Adipose tissue (tissue), 3 donors: Measurements from ENCODE around the gene GBP7. TPM values are rescaled to one million over a fixed set of nuclear protein-coding genes. Genes with fewer than 3 reads are reported as not detected.
"Not testable (repeated sequence)": the region's sequence is repeated elsewhere in the genome, so short reads cannot be mapped to it uniquely, and the experiment has no call there.

ENCODE experiments used
- H3K27ac ChIP-seq: one replicate; pipeline ENCODE4 v1.5.1; 2013; ENCODE audit warnings: low read depth, low read length
- WGBS, 3 donors: extraction: QIAGEN DNeasy Blood & Tissue Kit; methylation state at CpG; one replicate each; pipeline ENCODE4 v1.1.7; 2013; 5-methylcytosine and 5-hydroxymethylcytosine counted together
- polyA plus RNA-seq, 3 donors: library from polyadenylated mRNA; stranded (reverse); fragments of 200-250 nt; gene quantifications; one replicate each; pipeline ENCODE4 v1.2.3, GENCODE V29; 2013
- donor health status: healthy with polysubstance abuse.
- donor health status: Bipolar disorder and iron deficiency.
- donor health status: healthy.

Gene GBP7
- polyA plus RNA-seq, result not detected

- H3K27ac ChIP-seq, result no peak within 1 kb of the TSS
These were observed at the start of gene GBP7 for GRCh38 chr1:89175601-89176256. Gene GBP7 (minus strand): TSS chr1:89176003. CDS start chr1:89171935, 4,068 bp downstream.

GRCh38 chr1:89221341-89221740 is 45.5 kb upstream of the GBP7 start:
- no peak overlapping the region for H3K27ac ChIP-seq
- WGBS, 3 donors, result 26 to 71% (median 52%) methylated on average over 1 of the region's 1 CpG

GRCh38 chr1:89219851-89220250 is 44.0 kb upstream of the GBP7 start:
- H3K27ac ChIP-seq, result not testable (repeated sequence)

- 82 to 96% (median 93%) methylated on average over 3 of the region's 3 CpGs for WGBS, 3 donors
- H3K27ac ChIP-seq, result not testable (repeated sequence)
These were observed 43.1 kb upstream of the GBP7 start for GRCh38 chr1:89218941-89219340.

- no peak overlapping the region for H3K27ac ChIP-seq
- WGBS, 3 donors, result 29 to 94% (median 78%) methylated on average over 1 of the region's 1 CpG
These were observed 37.5 kb upstream of the GBP7 start for GRCh38 chr1:89213347-89213746.

GRCh38 chr1:89211035-89211634 is 35.3 kb upstream of the GBP7 start:
- no peak overlapping the region for H3K27ac ChIP-seq
- WGBS, 3 donors, result 92 to 93% (median 93%) methylated on average over 1 of the region's 1 CpG

- WGBS, 3 donors, result 78 to 80% (median 78%) methylated on average over 3 of the region's 3 CpGs
- no peak overlapping the region for H3K27ac ChIP-seq
These were observed 30.6 kb upstream of the GBP7 start for GRCh38 chr1:89206373-89206772.

GRCh38 chr1:89203166-89203565 is 27.4 kb upstream of the GBP7 start:
- H3K27ac ChIP-seq, result no peak overlapping the region
- 87 to 100% (median 100%) methylated on average over 1 of the region's 1 CpG for WGBS, 3 donors

GRCh38 chr1:89201106-89201794 is 25.4 kb upstream of the GBP7 start:
- 70 to 71% (median 71%) methylated on average over 4 of the region's 4 CpGs for WGBS, 3 donors
- no peak overlapping the region for H3K27ac ChIP-seq

GRCh38 chr1:89200663-89201062 is 24.9 kb upstream of the GBP7 start:
- WGBS, 3 donors, result 3 to 17% (median 7%) methylated on average over 2 of the region's 2 CpGs
- H3K27ac ChIP-seq, result no peak overlapping the region

GRCh38 chr1:89199525-89200031 is 23.8 kb upstream of the GBP7 start:
- no peak overlapping the region for H3K27ac ChIP-seq
- 21 to 72% (median 21%) methylated on average over 1 of the region's 1 CpG for WGBS, 3 donors

- H3K27ac ChIP-seq, result no peak within 1 kb of the TSS
- WGBS, 3 donors, result 3 to 13% (median 7%) methylated on average over 21 of the region's 21 CpGs
These were observed 22.8 kb upstream of the GBP7 start, which contains the start of gene GBP4 for GRCh38 chr1:89198491-89199072. Gene GBP4 (minus strand): TSS chr1:89198942. CDS start chr1:89198834, 108 bp downstream.

GRCh38 chr1:89198081-89198480 is 22.3 kb upstream of the GBP7 start:
- no peak overlapping the region for H3K27ac ChIP-seq
- WGBS, 3 donors, result 4 to 9% (median 5%) methylated on average over 8 of the region's 8 CpGs

- WGBS, 3 donors, result 47 to 81% (median 65%) methylated on average over 3 of the region's 3 CpGs
- H3K27ac ChIP-seq, result no peak overlapping the region
These were observed 19.7 kb upstream of the GBP7 start for GRCh38 chr1:89195476-89195875.

- H3K27ac ChIP-seq, result no peak overlapping the region
- WGBS, 3 donors, result 83 to 88% (median 86%) methylated on average over 5 of the region's 5 CpGs
These were observed 15.5 kb upstream of the GBP7 start for GRCh38 chr1:89191314-89191713.

- H3K27ac ChIP-seq, result no peak overlapping the region
- 75 to 95% (median 93%) methylated on average over 4 of the region's 4 CpGs for WGBS, 3 donors
These were observed 14.2 kb upstream of the GBP7 start for GRCh38 chr1:89190017-89190416.

GRCh38 chr1:89179343-89179742 is 3.5 kb upstream of the GBP7 start:
- H3K27ac ChIP-seq, result no peak overlapping the region
- 84 to 91% (median 86%) methylated on average over 2 of the region's 2 CpGs for WGBS, 3 donors

- H3K27ac ChIP-seq, result no peak overlapping the region
- WGBS, 3 donors, result 86 to 98% (median 96%) methylated on average over 2 of the region's 2 CpGs
These were observed 1.2 kb upstream of the GBP7 start for GRCh38 chr1:89176971-89177370.

- WGBS, 3 donors, result 84 to 92% (median 85%) methylated on average over 3 of the region's 3 CpGs
- no peak overlapping the region for H3K27ac ChIP-seq
These were observed 1.3 kb downstream of the GBP7 start for GRCh38 chr1:89174491-89174890.
